Ovary (tissue), 3 donors: ENCODE measurements around the gene LAIR1.

Experiments used
- CTCF ChIP-seq, 3 donors: fragments of 450-650 bp in 2 of 3; fragments of 200-600 bp in 1 of 3; IDR thresholded peaks; one replicate each; pipeline versions ENCODE4 v1.5.1 to v1.8.0; 2016 to 2022; ENCODE audit warnings: antibody characterized with exemption in 3 of 3, mild to moderate bottlenecking in 1 of 3
- POLR2A ChIP-seq: fragments of 450-650 bp; IDR thresholded peaks from one replicate; pipeline ENCODE4 v1.6.1; 2017; ENCODE audit warnings: antibody characterized with exemption, mild to moderate bottlenecking, moderate library complexity
- donor health status: DM: no; HTN: no; CAD: no.

DNA sequence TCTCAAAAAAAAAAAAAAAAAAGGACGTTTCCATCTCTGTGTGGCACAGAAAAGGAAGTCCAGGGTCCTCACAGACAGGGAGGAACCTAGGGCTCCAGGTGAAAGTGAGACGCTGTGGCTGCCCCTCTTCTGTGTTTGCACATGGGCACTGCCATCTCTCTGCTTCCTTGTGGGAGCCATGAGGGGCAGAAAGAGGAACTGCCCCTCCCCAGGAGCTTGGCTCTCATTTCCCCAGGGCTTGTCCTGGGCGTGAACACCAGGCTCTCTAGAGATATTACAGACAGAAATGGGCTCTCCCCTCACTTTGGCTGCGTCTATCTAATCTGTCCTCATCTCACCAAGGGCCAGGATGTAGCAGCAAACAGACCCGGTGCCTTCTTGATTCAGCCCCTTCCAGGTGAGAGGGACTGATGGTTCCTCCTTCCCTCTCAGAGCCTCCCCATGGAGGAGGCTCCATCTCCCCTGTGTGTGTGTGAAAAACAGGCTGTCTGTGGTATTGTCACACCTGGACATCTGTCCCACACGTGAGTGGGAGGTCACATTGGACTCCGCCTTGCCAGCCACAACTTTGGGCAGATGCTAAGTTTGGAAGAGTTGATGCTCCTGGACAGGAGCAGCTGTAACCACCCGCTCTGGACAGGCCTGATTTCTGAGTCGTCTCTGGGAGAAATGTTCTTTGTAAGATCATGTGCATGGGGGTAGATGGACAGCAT is 24.9 kb downstream of the LAIR1 start:
- TF ChIP-seq POLR2A, result no peak
- no peak for TF ChIP-seq CTCF (IDR thresholded peaks at IDR 0.05)
